CD14-positive monocyte (primary cell): ENCODE measurements around the gene BTBD6. TPM values are rescaled to one million over a fixed set of nuclear protein-coding genes. Genes with fewer than 3 reads are reported as not detected.

Source experiments
- DNase-seq, 3 donors: peaks; one replicate each; pipeline ENCODE4 v3.0.0-alpha.2; 2011 to 2022
- H2AFZ ChIP-seq: 2 replicates; pipeline ENCODE4 v1.6.0; 2012; ENCODE audit warnings: mild to moderate bottlenecking, low read depth, low read length, inconsistent platforms; ENCODE audit not compliant: insufficient read depth, poor library complexity, severe bottlenecking
- H3K27ac ChIP-seq, 2 donors: 1 replicate in 1 of 2; 2 replicates in 1 of 2; pipeline ENCODE4 v1.5.1; 2012 to 2013; ENCODE audit warnings: low read length in 2 of 2, control low read depth in 1 of 2, inconsistent platforms in 1 of 2, low read depth in 1 of 2, mild to moderate bottlenecking in 1 of 2
- H3K27me3 ChIP-seq, 2 donors: one replicate each; pipeline versions ENCODE4 v1.6.0 to v1.6.1; 2011 to 2013; ENCODE audit warnings: low read length in 2 of 2; ENCODE audit not compliant: control insufficient read depth in 2 of 2, insufficient read depth in 2 of 2
- H3K36me3 ChIP-seq, 2 donors: replicated peaks in 1 of 2; 1 replicate in 1 of 2; 2 replicates in 1 of 2; pipeline versions ENCODE4 v1.5.1 to v1.6.1; 2012 to 2013; ENCODE audit warnings: low read length in 2 of 2, control low read depth in 1 of 2, inconsistent platforms in 1 of 2, mild to moderate bottlenecking in 1 of 2; ENCODE audit not compliant: insufficient read depth in 2 of 2, control insufficient read depth in 1 of 2
- H3K4me1 ChIP-seq, 2 donors: 1 replicate in 1 of 2; 2 replicates in 1 of 2; pipeline versions ENCODE4 v1.5.1 to v1.6.1; 2012 to 2013; ENCODE audit warnings: low read length in 2 of 2, control low read depth in 1 of 2, inconsistent platforms in 1 of 2, mild to moderate bottlenecking in 1 of 2, moderate library complexity in 1 of 2; ENCODE audit not compliant: insufficient read depth in 2 of 2, control insufficient read depth in 1 of 2
- H3K4me2 ChIP-seq: replicated peaks from 2 replicates; pipeline ENCODE3; 2012; ENCODE audit warnings: low read length, moderate library complexity, mild to moderate bottlenecking; ENCODE audit not compliant: poor library complexity, severe bottlenecking; ENCODE audit errors: extremely low read depth
- H3K4me3 ChIP-seq, 3 experiments: fragments of 200-600 bp in 1 of 3; sonication (generic) in 1 of 3; replicated peaks in 1 of 3; 1 replicate in 2 of 3; 2 replicates in 1 of 3; pipeline ENCODE4 v1.5.1; 2011 to 2013; ENCODE audit warnings: low read length in 3 of 3, mild to moderate bottlenecking in 3 of 3, control low read depth in 2 of 3, low read depth in 2 of 3, inconsistent platforms in 1 of 3, moderate library complexity in 1 of 3
- H3K79me2 ChIP-seq: 2 replicates; pipeline ENCODE4 v1.6.0; 2012; ENCODE audit warnings: mild to moderate bottlenecking, control low read depth, inconsistent platforms, low read length, moderate library complexity; ENCODE audit not compliant: insufficient read depth
- H3K9ac ChIP-seq: 2 replicates; pipeline ENCODE4 v1.6.0; 2017; ENCODE audit warnings: low read length, mild to moderate bottlenecking; ENCODE audit not compliant: insufficient read depth, poor library complexity, severe bottlenecking
- H3K9me3 ChIP-seq, 2 donors: replicated peaks in 1 of 2; 1 replicate in 1 of 2; 2 replicates in 1 of 2; pipeline versions ENCODE4 v1.5.1 to v1.6.1; 2012 to 2013; ENCODE audit warnings: low read length in 2 of 2, control low read depth in 1 of 2; ENCODE audit not compliant: control insufficient read depth in 1 of 2, insufficient read depth in 1 of 2
- H4K20me1 ChIP-seq: 2 replicates; pipeline ENCODE4 v1.6.0; 2012; ENCODE audit warnings: mild to moderate bottlenecking, low read length, control low read depth, moderate library complexity; ENCODE audit not compliant: insufficient read depth
- H3K27ac Mint-ChIP-seq, 7 donors: one replicate each; pipeline ENCODE4 v1.8.0; 2020; ENCODE audit warnings: mild to moderate bottlenecking in 7 of 7, mixed read lengths in 7 of 7, moderate library complexity in 6 of 7, inconsistent platforms in 2 of 7
- H3K27me3 Mint-ChIP-seq, 3 donors: one replicate each; pipeline ENCODE4 v1.8.0; 2021 to 2022; ENCODE audit warnings: low read depth in 3 of 3, mild to moderate bottlenecking in 3 of 3, mixed read lengths in 3 of 3, moderate library complexity in 3 of 3, inconsistent platforms in 1 of 3
- H3K36me3 Mint-ChIP-seq, 2 donors: one replicate each; pipeline ENCODE4 v1.8.0; 2020; ENCODE audit warnings: mixed read lengths in 2 of 2, inconsistent platforms in 1 of 2, mild to moderate bottlenecking in 1 of 2
- H3K4me1 Mint-ChIP-seq: one replicate; pipeline ENCODE4 v1.8.0; 2020; ENCODE audit warnings: mild to moderate bottlenecking, mixed read lengths
- H3K4me3 Mint-ChIP-seq, 2 donors: one replicate each; pipeline ENCODE4 v1.8.0; 2020; ENCODE audit warnings: mild to moderate bottlenecking in 2 of 2, mixed read lengths in 2 of 2, moderate library complexity in 1 of 2
- H3K9me3 Mint-ChIP-seq, 7 donors: one replicate each; pipeline ENCODE4 v1.8.0; 2020 to 2022; ENCODE audit warnings: mixed read lengths in 7 of 7, mild to moderate bottlenecking in 6 of 7, moderate library complexity in 6 of 7, inconsistent platforms in 2 of 7
- WGBS: methylation state at CpG from one replicate; pipeline ENCODE4 v1.1.5; 2013; ENCODE audit warnings: missing lambda C conversion rate; ENCODE audit not compliant: insufficient coverage; 5-methylcytosine and 5-hydroxymethylcytosine counted together
- intact Hi-C, 2 donors: fragments of 100-400 bp; cut with micrococcal nuclease; formaldehyde crosslinking; loops; one replicate each; pipeline versions ENCODE4 v1.15.0 to v1.15.1; 2023
- polyA plus RNA-seq, 3 donors: library from polyadenylated mRNA; depleted of rRNA in 1 of 3; unstranded in 2 of 3; stranded (reverse) in 1 of 3; fragments of 300-500 nt in 2 of 3; fragments of >200 nt in 1 of 3; fragmentation: Illumina TruSeq in 2 of 3; gene quantifications; 1 replicate in 2 of 3; 2 replicates in 1 of 3; pipeline ENCODE4 v1.2.3, GENCODE V29; 2012 to 2021
- TF ChIP-seq, protein P1 (sequence below): fragments of 200-600 bp; IDR thresholded peaks from one replicate; pipeline ENCODE4 v1.8.0; 2022; ENCODE audit warnings: antibody characterized with exemption, mild to moderate bottlenecking

The BTBD6 gene
- polyA plus RNA-seq, 3 donors: 1.3 to 24.4 (median 6.3) TPM

DNA sequence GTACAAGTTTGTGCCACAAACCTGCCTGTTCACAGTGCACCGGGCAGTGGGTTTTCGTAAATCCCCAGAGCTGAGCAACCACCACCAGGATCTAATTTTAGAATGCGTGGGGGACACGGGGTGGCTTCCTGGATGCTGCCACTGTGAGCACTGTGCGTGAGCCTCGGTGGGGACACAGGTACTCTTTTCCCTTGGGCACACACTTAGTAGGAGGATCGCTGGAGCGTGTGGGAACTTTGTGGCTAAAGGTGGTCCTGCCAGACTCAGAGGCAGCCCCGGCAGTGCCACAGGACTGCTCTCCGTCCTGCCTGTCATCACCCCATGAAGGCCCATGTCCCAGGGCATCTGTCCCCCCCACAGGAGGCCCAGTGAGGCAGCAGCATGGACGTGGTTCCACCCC is 21.1 kb downstream of the BTBD6 start:
- Histone ChIP-seq H4K20me1 (peaks cover 33% of the 10 kb centered on the region), H2AFZ (no peak overlapping the region), H3K9ac (no peak overlapping the region), H3K4me3 (no peak overlapping the region), H3K79me2 (no peaks in the 10 kb centered on the region), H3K27me3 (no peaks in the 10 kb centered on the region), H3K36me3 (peaks cover 22 to 54% of the 10 kb centered on the region in 2 donors), H3K27ac (no peak overlapping the region), H3K4me1 (no peaks in the 10 kb centered on the region), H3K9me3 (no peaks in the 10 kb centered on the region), H3K4me2 (no peak overlapping the region)
- intact Hi-C loops: no loop called here
- Mint-ChIP-seq H3K4me3 (no peak overlapping the region), H3K4me1 (no peaks in the 10 kb centered on the region), H3K9me3 (peaks cover 0 to under 1% (median 0%) of the 10 kb centered on the region in 7 donors), H3K27ac (no peak overlapping the region), H3K27me3 (no peaks in the 10 kb centered on the region), H3K36me3 (peaks cover 33 to 54% of the 10 kb centered on the region in 2 donors)
- DNase-seq: no peak
- 84% methylated on average over 11 of the region's 11 CpGs for WGBS
- TF ChIP-seq, protein P1, sequence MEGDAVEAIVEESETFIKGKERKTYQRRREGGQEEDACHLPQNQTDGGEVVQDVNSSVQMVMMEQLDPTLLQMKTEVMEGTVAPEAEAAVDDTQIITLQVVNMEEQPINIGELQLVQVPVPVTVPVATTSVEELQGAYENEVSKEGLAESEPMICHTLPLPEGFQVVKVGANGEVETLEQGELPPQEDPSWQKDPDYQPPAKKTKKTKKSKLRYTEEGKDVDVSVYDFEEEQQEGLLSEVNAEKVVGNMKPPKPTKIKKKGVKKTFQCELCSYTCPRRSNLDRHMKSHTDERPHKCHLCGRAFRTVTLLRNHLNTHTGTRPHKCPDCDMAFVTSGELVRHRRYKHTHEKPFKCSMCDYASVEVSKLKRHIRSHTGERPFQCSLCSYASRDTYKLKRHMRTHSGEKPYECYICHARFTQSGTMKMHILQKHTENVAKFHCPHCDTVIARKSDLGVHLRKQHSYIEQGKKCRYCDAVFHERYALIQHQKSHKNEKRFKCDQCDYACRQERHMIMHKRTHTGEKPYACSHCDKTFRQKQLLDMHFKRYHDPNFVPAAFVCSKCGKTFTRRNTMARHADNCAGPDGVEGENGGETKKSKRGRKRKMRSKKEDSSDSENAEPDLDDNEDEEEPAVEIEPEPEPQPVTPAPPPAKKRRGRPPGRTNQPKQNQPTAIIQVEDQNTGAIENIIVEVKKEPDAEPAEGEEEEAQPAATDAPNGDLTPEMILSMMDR: no peak

DNA sequence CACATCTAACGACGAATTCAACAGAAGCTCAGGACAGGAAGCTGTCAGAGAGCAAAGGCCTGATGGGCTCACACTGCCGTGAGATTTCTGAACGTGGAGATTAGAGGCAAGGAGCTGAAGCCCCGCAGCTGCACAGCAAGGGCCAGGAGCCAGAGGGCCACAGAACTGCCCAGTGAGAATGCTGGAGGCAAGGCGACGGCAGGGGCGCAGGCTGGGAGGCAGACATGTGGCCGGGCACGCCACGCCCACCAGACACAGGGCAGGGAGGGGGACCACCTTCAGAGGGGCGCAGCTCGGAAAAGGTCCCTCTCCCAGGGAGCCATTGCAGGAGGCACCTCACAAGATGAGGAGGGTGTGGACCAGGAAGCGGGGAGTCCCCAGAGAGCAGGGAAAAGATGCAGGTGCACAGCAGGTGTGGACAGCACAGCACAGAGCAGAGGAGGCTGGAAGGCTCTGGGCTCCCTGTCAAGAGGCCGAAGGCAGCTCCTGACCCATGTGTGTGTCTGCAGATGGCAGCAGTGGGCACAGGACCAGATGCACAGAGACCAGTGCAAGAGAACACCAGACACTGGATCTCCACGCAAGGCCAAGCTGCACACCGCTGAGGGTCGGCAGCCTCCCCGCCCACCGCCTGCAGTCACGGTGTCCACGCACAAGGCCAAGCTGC is 23.0 kb downstream of the BTBD6 start:
- Mint-ChIP-seq H3K27me3 (no peaks in the 10 kb centered on the region), H3K9me3 (no peaks in the 10 kb centered on the region), H3K27ac (peak overlapping the region in 1 of 7 donors; percentile 35), H3K36me3 (peaks cover 26 to 41% of the 10 kb centered on the region in 2 donors), H3K4me1 (no peaks in the 10 kb centered on the region), H3K4me3 (no peak overlapping the region)
- H3K4me3 ChIP-seq: no peak overlapping the region
- TF ChIP-seq, protein P1: no peak
- peaks cover 6% of the 10 kb centered on the region for H3K79me2 ChIP-seq
- DNase-seq: no peak
- H2AFZ ChIP-seq: no peak overlapping the region
- no peaks in the 10 kb centered on the region for H3K4me1 ChIP-seq
- peaks cover 46% of the 10 kb centered on the region for H4K20me1 ChIP-seq
- no peak overlapping the region for H3K9ac ChIP-seq
- H3K36me3 ChIP-seq: peaks cover 22 to 40% of the 10 kb centered on the region in 2 donors
- no peaks in the 10 kb centered on the region for H3K27me3 ChIP-seq
- 99% methylated on average over 14 of the region's 22 CpGs for WGBS
- intact Hi-C loops: no loop called here
- no peak overlapping the region for H3K27ac ChIP-seq
- no peaks in the 10 kb centered on the region for H3K9me3 ChIP-seq
- no peak overlapping the region for H3K4me2 ChIP-seq
